HG03025 (cell line): Measurements from ENCODE around the gene LMBR1.
"Not testable (repeated sequence)": the region's sequence is repeated elsewhere in the genome, so short reads cannot be mapped to it uniquely, and the experiment has no call there.

Experiments used
- ATAC-seq: cut with Tn5 transposase; IDR thresholded peaks from one replicate; pipeline ENCODE4 v1.9.1; 2021; ENCODE audit warnings: mild to moderate bottlenecking, moderate library complexity; ENCODE audit not compliant: unreplicated experiment, low FRiP score

LMBR1 gene

DNA sequence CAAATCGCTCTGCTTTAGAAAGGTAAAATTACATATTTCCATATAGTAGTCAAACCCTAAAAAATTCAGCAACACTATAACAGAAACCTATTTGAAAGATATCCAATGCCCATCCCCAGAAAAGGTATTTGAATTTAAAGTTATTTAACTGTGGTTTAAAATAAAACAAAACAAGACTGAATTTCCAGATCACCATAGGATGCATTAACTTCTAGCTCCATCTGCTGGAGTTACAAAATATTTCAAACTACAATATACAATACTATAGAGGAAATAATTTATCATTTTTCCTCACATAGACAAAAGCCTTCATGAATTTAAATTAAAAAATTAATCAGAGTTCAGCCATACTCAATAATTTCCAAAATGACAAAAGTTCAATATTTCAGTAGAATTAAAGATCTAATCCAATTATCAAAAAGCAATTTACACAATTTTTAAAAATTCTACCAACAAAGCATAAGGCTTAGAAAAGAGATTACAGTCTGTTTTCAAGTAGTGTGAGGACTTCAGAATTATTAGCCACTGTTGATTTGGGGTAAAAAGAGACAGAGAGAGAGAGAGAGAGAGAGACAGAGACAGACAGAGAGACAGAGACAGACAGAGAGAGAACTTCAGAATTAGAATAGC is 75.9 kb downstream of the LMBR1 start:
- ATAC-seq = no peak

DNA sequence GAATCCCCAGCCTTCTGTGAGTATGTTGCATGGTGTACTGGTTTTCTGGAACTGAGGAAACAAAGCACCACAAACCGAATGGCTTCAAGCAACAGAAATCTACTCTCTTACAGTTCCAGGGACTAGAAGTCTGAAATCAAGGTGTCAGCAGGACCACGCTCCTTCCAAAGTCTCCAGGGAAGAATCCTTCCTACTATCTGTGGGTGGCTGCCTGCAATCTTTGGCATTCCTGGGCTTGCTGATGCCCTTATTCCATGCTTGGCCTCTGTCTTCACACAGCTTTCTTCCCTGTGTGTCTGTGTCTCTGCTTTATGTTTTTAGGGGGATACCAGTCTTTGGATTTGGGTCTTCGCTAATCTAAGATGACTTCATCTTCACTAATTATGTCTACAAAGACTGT is 81.3 kb downstream of the LMBR1 start:
- ATAC-seq = no peak

DNA sequence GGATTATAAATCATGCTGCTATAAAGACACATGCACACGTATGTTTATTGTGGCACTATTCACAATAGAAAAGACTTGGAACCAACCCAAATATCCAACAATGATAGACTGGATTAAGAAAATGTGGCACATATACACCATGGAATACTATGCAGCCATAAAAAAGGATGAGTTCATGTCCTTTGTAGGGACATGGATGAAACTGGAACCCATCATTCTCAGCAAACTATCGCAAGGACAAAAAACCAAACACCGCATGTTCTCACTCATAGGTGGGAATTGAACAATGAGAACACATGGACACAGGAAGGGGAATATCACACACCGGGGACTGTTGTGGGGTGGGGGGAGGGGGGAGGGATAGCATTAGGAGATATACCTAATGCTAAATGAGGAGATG is 89.3 kb downstream of the LMBR1 start:
- not testable (repeated sequence) for ATAC-seq

DNA sequence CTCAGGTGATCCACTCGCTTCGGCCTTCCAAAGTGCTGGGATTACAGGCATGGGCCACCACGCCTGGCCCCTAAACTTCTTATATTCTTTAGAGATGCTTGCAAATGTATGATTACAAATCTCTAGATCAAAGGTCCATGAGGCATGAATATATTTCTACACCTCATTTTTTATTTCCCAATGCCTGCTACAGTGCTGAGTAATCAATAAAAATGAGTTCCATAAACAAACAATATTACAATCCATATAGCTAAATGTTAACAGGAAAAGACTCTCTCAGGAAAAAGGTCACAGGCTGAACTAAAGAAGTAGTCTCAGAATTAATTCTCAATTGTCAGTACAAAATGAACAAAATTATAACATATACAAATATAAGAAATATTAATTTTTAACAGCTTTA is 90.8 kb downstream of the LMBR1 start:
- ATAC-seq = no peak

DNA sequence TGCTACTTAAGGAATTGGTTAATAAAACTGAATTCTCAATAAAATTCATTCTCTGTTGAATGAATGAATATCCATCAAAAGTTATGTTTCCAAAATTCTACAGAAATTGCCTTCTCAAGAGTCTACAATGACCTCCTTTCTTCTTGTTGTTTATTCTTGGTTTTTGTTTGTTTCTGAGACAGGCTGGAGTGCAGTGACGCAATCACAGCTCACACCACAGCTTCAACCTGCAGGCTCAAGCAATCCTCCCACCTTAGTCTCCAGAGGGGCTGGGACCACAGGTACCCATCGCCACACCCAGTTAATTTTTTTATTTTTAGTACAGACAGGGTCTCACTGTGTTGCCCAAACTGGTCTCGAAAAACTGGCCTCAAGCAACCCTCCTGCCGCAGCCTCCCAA is 97.6 kb downstream of the LMBR1 start:
- ATAC-seq = no peak

DNA sequence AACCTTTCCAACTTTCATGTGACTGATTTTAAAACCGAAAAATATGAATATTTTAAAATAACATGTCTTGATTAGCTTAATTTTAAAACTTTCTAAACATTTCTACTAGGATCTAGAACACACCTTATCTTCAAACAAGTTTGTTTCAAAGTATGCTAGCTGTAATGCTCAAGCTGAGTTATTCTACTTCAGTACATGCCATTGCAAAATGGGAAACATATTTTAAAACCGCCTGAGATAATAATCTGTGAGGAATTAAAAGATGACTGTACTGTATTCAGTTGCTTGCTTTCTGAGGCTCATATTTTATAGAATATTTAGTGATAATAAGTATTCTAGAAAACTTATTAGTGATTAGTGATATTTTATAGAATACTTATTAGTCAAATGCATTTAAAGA is 99.6 kb downstream of the LMBR1 start:
- no peak for ATAC-seq

DNA sequence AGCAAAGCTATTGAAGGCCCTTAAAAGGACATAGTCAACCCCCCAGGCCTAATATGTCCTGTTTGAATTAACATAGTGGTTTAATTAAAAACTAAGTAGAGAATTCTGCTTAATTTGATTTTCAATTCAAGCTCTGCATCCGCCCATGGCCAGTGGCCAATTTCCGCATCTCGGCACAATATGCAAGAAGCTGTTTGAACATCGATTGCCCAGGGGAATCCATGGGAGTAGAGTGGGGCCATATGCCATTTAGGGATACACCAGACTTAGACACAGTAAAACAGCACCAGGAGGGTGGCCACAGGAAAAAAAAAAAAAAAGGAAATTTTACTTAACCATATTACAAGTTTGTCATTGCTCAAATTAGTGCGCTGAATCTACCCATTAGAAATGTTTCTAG is 100.4 kb downstream of the LMBR1 start:
- ATAC-seq = no peak

DNA sequence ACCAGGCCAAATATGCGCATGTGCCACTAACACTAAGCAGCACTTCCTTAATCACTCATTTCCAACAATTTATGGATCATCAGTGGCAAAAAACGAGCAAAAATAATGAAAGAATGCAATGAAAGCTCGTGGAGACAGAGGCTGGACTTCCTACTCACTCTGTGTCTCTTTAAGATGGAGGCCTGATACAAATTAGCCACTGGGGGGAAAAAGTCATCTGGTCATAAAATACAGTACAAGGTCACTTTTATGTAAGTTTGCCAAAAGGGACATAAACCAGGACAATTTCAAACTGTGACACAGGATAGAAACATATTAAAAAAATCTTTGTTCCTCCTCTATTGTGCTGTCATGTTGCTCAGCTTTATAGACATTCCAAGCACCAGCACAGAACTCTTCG is 101.7 kb downstream of the LMBR1 start:
- ATAC-seq = no peak

DNA sequence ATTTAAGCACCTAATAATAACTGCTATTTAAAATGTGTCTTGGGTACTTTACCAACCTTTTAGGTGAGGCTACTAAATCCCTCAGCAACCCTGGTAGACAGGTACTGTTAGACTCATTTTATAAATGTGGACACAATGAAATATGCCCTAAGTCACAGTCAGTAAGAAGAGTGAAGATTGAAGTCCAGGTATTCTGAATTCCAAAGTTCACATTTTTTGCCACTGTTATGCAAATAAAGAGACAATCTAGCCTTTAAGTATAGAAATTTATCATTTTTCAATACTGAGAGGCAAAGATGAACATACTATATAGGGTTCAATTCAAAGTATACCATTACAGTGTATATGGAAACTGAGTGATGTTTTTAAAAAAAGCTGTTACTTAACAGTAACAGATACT is 102.7 kb downstream of the LMBR1 start:
- no peak for ATAC-seq

DNA sequence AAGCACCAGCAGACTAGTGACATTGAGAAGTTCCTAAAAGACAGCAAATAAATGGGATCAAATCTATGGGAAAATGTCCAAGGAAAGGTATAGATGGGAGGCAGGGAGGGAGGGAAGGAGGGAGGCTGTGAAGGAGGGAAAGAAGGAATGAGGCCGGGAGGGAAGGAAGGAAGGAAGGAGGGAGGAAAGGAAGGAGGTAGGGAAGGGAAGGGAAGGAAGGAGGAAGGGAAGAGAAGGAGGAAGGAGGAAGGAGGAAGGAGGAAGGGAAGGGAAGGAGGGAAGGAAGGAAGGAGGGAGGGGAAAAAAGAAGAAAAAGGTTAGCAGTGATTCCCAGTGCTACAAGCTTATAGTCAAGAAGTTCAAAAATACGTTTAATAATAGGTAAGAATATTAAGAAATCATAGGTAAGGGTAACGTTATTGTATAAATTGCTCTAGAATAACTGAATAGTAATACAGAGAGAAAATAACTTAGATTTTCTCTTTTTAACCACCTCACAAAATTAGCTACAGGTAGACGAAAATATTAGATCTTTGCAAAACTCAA is 106.9 kb downstream of the LMBR1 start:
- no peak for ATAC-seq

DNA sequence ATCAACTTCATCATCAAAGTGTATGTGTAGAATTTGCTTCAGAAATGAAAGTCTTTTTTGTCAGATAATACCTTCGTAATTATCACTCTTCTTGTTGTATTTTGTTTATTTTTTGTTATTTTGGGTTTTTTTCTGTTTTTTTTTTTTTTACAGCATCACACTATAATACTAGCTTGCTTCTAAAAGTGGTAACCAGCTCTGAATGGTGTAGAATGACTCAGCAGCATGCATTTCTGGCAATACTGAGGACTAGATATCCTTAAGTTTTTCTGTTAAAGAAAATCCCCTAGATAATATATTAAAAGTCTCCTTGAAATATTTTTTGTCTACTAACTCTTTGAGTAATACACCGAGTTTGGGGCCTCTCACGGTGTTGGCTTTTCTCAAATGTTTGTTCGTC is 109.1 kb downstream of the LMBR1 start:
- ATAC-seq = no peak

DNA sequence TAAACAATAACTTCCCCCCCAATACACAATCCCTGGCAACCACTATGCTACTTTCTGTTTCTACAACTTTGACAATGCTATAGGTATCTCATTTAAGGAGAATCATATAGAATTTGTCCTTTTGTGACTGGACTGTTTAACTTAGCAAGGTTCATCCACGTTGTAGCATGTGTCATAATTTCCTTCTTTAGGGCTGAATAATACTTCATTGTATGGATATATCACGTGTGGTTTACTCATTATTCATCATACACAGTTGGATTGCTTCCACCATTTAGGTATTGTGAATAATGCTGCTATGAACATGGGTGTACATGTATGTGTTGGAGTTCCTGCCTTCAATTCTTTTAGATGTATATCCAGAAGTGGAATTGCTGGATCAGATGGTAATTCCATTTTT is 111.0 kb downstream of the LMBR1 start:
- ATAC-seq = no peak

DNA sequence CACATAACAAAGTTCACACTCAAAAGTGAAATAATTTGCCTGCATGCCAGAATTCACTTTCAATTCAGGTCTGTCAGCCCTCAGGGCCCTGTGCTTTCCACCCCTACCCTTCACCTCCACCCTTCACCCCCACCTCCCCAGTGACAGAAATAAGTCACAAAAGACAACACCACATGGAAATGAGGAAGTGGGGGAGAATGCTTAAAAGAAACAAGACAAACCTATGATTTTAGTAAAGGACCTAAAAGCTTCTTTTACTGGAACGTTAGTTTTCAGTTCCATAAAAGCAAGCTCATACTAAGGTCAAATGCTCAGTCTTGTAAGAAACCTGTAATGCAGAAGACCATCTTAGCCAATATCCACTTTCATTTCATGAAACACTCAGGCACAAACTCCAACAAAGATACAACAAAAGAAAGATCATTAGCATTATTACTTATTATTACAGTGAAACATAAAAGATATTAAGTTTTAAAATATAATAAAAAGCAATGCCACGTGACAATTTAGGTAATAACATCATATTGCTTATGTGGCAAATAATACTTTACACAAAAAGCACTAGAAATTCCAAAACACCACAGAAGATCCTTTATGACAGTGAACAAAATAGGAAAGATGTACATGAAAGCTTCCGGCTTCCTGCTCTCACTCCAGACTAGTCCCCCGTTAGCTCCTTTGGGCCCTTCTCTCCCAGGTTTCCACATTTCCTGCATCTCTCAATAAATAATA is 112.1 kb downstream of the LMBR1 start:
- ATAC-seq = peak; percentile 93

DNA sequence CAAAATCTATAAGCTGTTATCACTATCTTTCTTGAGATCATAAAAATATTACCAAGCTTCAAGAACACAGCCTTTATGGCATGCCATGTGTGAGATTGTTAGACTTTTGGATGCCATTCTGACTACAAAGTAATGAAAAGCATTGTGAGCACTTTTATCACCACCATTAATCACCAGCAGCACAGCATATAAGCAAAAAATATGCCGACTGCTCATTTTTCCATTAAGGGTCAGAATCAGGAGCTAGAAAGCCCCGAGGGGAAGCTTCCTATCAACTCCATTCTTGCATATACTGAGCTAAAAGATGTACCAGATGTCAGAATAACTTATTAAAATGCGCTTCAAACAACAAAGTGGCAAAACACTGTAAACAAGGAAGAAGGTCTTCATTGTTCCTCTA is 114.3 kb downstream of the LMBR1 start:
- no peak for ATAC-seq

DNA sequence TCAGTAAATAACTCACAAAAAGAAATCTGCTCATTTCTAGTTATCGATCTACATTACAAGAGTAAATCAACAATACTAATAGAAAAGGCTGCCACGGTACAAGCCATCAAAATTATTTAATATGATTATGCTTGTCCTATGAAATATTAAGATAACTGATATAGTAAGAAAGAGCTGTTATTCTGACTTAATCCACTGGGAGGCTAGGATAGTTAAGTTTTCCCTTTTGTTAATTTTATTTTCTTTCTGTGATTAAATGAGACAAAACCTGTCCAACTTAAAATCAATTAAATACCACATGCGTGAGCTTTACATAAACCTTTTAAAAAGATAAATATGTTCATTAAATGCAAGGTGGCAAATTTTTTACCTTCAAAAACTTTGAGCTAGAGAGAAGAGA is 114.8 kb downstream of the LMBR1 start:
- no peak for ATAC-seq

DNA sequence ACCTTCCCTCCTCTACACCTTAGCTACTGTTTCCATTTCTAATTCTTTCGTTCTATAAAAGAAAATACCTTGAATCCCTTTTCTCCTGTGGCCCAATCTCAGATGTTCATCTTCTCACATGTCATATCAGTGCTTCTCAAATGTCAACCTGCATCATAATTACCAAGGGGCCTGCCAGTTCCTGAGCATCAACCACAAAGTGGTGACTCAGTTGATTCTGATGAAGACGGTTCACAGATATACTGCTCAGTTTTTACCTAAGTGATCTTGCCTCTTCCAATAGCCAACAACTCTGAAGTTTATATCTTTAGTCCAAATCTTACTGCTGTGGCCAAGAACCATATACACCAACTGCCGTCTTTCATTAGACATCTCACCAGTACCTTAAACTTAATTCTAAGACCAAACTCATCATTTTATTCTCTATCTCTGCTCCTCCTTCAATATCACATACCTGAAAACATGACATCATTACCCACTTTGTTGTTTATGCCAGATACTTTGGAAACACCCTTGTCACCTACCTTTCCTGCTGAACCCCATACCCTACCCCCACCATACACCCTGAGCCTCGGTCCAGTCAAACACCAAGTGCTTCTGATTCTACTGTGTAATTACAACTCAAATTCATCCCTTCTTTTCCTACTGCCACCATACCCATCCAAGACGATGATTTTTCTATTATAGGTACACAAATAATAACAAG is 115.5 kb downstream of the LMBR1 start:
- no peak for ATAC-seq

DNA sequence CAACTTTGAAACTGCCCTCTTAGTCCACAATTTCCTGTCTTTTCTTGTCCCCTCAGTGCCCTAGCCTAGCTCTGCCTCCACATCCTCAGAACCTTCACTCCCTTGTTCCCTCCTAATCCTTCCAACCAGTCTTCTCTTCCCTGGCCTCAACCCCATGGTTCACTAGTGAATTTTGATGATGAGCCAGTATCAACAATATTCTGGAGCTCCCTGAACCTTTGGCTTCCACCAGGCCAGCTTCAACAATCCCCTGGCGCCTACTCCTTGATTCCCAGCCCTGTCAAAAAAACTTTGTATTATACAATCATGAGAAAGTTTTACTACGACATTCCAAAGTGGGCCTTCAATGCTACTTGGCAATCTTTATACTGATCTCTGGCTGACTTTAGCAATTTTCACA is 116.5 kb downstream of the LMBR1 start:
- no peak for ATAC-seq

DNA sequence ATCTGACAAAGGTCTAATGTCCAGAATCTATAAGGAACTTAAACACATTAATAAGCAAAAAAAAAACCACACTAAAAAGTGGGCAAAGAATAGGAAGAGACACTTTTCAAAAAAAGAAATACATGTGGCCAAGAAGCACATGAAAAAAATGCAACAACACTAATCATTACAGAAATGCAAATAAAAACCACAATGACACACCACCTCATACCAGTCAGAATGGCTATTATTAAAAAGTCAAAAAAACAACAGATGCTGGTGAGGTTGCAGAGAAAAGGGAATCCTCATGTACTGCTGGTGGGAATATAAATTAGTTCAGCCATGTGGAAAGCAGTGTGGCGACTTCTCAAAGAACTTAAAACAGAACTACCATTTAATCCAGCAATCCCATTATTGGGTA is 119.0 kb downstream of the LMBR1 start:
- ATAC-seq = no peak

DNA sequence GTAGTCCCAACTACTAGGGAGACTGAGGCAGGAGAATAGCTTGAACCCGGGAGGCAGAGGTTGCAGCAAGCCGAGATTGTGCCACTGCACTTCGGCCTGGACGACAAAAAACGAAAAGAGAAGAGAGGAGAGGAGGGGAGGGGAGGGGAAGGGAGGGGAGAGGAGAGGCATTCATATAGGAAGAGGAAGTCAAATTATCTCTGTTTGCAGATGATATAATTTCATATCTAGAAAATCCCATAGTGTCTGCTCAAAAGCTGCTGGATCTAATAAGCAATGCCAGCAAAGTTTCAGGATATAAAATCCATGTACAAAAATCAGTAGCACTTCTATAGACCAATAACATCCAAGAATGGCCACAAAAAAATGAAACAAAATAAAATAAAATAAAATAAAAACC is 120.3 kb downstream of the LMBR1 start:
- no peak for ATAC-seq

DNA sequence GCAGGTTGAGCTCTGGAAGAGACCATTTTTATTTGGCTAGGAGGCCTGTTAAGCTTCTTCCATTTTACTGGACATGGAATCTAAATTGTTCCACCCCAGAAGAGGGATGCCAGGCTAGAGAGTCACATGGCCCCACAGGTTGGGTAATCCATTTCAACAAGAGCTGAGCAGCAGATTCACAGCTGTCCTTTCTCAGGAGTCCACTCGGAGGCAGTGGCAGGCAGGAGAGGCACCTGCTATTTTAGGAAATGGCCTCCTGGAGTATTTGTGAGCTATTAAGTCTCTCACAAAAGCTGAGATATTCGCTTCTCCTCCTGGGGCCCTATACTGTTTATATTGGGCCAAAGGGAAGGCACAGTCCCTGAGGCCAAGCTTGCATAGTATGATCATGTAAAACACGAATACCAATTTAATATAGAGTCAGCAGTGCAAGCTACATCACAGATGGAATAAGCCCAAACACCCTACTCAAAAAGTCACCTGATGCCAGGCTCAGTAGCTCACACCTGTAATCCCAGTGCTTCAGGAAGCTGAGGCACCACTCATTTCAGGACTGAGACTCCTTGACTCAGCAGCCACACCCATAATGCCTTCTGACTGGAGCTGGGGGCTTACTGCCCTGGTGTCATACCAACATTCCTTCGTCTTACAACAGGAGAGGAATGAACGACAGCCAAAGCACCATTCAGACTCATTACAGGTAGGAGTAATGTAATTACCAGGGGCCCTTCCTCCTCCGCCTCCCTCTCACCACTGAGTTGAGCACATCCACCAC is 124.1 kb downstream of the LMBR1 start:
- ATAC-seq = no peak

DNA sequence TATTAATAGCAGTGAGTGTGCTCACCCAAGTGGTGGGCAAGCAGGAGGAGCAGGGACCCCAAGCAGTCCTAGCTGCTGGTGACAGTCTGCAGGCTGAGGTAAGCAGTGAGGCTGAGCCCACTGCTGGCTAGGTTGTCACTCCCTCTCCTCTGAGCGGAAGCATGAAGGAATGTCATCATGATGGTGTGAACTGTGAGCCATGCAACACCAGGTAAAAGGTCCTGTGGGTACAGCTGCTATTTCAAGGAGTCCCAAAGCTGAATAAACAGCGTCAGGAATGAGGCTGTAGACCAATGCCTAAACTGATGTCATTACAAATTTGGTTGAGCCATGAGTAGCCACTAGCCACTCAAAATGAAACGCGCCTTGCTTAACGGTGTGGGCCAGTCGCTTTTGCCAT is 126.3 kb downstream of the LMBR1 start:
- no peak for ATAC-seq
